Right lobe of liver (tissue), 6 donors: ENCODE data around the gene TPRN. TPM values are rescaled to one million over a fixed set of nuclear protein-coding genes. Genes with fewer than 3 reads are reported as not detected.

Source experiments
- ATAC-seq, 4 donors: fragments of 200-7000 bp; cut with Tn5 transposase; one replicate each; pipeline ENCODE4 v1.9.1; 2020; ENCODE audit warnings: mild to moderate bottlenecking in 4 of 4, moderate library complexity in 4 of 4
- DNase-seq, 3 donors: peaks; one replicate each; pipeline ENCODE4 v3.0.0-alpha.2; 2020
- H3K27ac ChIP-seq, 3 donors: fragments of 200-600 bp; one replicate each; pipeline ENCODE4 v1.8.0; 2022
- H3K27me3 ChIP-seq, 2 donors: fragments of 200-600 bp; one replicate each; pipeline ENCODE4 v1.8.0; 2022
- H3K36me3 ChIP-seq, 4 donors: fragments of 200-600 bp; sonication (generic) in 1 of 4; one replicate each; pipeline versions ENCODE4 v1.5.1 to v1.8.0; 2017 to 2022; ENCODE audit warnings: control low read depth in 1 of 4
- H3K4me1 ChIP-seq, 4 donors: fragments of 200-600 bp; sonication (generic) in 1 of 4; one replicate each; pipeline versions ENCODE4 v1.5.1 to v1.8.0; 2017 to 2022; ENCODE audit warnings: control low read depth in 1 of 4
- H3K4me3 ChIP-seq, 3 donors: fragments of 200-600 bp; one replicate each; pipeline ENCODE4 v1.8.0; 2022
- H3K9me3 ChIP-seq, 4 donors: fragments of 200-600 bp; sonication (generic) in 1 of 4; one replicate each; pipeline versions ENCODE4 v1.5.1 to v1.8.0; 2017 to 2022; ENCODE audit warnings: control low read depth in 1 of 4
- POLR2A ChIP-seq: fragments of 450-650 bp; IDR thresholded peaks from one replicate; pipeline ENCODE4 v1.6.1; 2017; ENCODE audit warnings: antibody characterized with exemption, mild to moderate bottlenecking
- WGBS: methylation state at CpG from one replicate; pipeline ENCODE4 v1.1.6; 2018; ENCODE audit warnings: low coverage, low lambda C conversion rate; ENCODE audit not compliant: insufficient coverage; ENCODE audit errors: missing lambda C conversion rate; 5-methylcytosine and 5-hydroxymethylcytosine counted together
- intact Hi-C, 2 donors: fragments of 100-400 bp; cut with DNase I; formaldehyde crosslinking; loops; one replicate each; pipeline versions ENCODE4 v1.11.2 to v1.14.1; 2022
- total RNA-seq, 6 experiments: library from RNA; depleted of rRNA in 2 of 6; stranded (reverse); fragments of >200 nt in 2 of 6; fragmentation: NEBNext Ultra II Directional in 3 of 6; extraction: Animal tissue kit (Norgen Biotek cat#: 25700) in 3 of 6; gene quantifications; one replicate each; pipeline versions ENCODE4 v1.1.0 to v1.2.4, GENCODE V29; 2016 to 2023
- TF ChIP-seq, protein P1 (sequence below), 4 donors: fragments of 200-600 bp in 3 of 4; fragments of 450-650 bp in 1 of 4; IDR thresholded peaks; one replicate each; pipeline versions ENCODE4 v1.5.1 to v1.8.0; 2016 to 2022; ENCODE audit warnings: antibody characterized with exemption in 4 of 4, mild to moderate bottlenecking in 2 of 4
- donor health status: DM: no; HTN: yes; CAD: no.
- donor health status: DM: no; HTN: no; CAD: no.
- donor health status: DM: no; HTN: no; CAD: no.
- donor health status: DM: no; HTN: yes; CAD: no.
- donor health status: DM: no; HTN: yes; CAD: no.

TPRN gene
- total RNA-seq, 6 experiments from 2014 or later: 12.1 to 28.9 (median 18.1) TPM

DNA sequence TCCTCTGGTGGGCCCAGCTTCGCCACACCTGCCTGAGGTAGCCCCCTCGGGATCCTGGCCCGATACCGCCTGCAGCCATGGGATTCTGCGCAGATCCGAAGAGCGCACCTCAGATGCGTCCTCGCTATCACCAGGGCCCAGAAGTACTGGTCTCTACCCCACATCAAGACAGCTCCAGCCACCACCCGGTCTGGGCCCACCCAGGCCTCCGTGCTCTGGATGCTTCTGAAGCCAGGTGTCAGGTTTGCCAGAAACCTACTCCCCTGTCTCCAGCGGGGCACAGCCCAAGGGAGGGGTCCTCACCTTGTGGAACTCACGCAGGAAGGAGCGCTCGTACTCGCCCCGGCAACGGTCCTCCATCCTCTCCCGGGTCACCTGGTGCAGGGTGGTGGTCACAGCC, 14.6 kb downstream of the TPRN start:
- Histone ChIP-seq H3K36me3 (peaks cover 0 to 41% (median 13%) of the 10 kb centered on the region in 4 donors), H3K27ac (no peak overlapping the region), H3K4me1 (peaks cover 0 to 32% (median 15%) of the 10 kb centered on the region in 4 donors), H3K4me3 (no peak overlapping the region), H3K9me3 (no peaks in the 10 kb centered on the region), H3K27me3 (no peaks in the 10 kb centered on the region)
- DNase-seq (no peak), ATAC-seq (no peak)
- no peak for TF ChIP-seq POLR2A
- 0% methylated on average over 1 of the region's 19 CpGs for WGBS
- intact Hi-C loops: loop anchor here in 1 of 2 donors (10.0 kb wide), 1 partner anchor 49 kb away; the partner anchor contains the start of gene SLC34A3

DNA sequence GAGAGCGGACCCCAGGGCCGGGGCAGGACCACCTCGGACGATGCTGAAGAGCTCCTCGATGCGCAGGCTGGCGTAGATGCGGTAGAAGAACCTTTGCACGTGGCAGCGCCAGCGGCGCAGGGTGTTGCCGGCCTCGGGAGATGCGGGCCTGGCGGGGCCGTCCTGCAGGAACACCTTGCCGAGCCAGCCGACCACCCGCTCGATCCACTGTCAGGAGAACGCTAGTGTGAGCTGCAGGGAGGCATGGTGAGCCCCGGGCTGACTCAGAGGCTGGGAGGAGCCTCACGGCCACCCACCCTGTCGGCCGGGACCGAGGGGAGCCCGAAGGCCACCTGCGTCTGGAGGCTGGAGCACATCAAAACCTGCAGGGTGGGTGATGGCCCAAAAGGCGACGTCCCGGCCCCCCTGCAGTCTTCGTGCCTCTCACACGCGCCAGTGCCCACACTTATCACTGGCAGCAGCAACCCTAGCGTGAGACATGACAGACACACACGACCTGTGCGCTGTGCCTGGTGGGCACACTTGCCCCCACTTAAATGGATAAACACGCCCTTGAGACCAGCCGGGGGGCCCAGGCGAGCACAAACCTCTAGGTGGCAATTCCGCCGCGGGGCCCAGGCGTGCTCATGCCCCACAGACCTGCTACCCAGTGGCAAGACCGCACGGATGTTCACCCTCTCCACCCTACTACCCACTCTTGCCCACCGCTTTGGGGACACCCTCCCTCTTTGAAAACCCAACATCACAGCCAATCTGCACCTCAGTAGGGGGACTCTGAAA, 15.5 kb downstream of the TPRN start:
- DNase-seq: no peak
- H3K36me3 ChIP-seq: peaks cover 0 to 42% (median 15%) of the 10 kb centered on the region in 4 donors
- no peak overlapping the region for H3K27ac ChIP-seq
- intact Hi-C loops: loop anchor here in 1 of 2 donors (10.0 kb wide), 1 partner anchor 50 kb away; the partner anchor contains the start of gene SLC34A3
- TF ChIP-seq POLR2A: no peak
- TF ChIP-seq, protein P1, sequence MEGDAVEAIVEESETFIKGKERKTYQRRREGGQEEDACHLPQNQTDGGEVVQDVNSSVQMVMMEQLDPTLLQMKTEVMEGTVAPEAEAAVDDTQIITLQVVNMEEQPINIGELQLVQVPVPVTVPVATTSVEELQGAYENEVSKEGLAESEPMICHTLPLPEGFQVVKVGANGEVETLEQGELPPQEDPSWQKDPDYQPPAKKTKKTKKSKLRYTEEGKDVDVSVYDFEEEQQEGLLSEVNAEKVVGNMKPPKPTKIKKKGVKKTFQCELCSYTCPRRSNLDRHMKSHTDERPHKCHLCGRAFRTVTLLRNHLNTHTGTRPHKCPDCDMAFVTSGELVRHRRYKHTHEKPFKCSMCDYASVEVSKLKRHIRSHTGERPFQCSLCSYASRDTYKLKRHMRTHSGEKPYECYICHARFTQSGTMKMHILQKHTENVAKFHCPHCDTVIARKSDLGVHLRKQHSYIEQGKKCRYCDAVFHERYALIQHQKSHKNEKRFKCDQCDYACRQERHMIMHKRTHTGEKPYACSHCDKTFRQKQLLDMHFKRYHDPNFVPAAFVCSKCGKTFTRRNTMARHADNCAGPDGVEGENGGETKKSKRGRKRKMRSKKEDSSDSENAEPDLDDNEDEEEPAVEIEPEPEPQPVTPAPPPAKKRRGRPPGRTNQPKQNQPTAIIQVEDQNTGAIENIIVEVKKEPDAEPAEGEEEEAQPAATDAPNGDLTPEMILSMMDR (IDR thresholded peaks at IDR 0.05): no peak
- peaks cover 0 to 25% (median 12%) of the 10 kb centered on the region in 4 donors for H3K4me1 ChIP-seq
- no peaks in the 10 kb centered on the region for H3K27me3 ChIP-seq
- H3K4me3 ChIP-seq: no peak overlapping the region
- no peak for ATAC-seq
- WGBS: 92% methylated on average over 7 of the region's 48 CpGs
- H3K9me3 ChIP-seq: no peaks in the 10 kb centered on the region

DNA sequence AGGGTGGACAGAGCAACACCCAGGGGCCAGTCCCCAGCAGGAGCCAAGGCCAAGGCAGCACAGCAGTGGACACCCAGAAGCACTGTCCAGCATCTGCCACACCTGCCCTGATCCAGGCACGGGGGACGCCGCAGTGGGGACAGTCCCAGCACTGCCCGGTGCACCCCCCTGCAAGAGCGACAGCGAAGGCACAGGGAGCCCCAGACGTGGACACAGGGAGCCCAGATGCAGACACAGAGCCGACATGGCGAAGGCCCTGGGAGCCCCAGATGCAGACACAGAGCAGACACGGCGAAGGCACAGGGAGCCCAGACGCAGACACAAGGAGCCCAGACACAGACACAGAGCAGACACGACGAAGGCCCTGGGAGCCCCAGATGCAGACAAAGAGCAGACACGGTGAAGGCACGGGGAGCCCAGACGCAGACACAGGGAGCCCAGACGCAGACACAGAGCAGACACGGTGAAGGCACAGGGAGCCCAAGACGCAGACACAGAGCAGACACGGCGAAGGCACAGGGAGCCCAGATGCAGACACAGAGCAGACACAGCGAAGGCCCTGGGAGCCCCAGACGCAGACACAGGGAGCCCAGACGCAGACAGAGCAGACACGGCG, 16.5 kb downstream of the TPRN start:
- DNase-seq: no peak
- peaks cover 0 to 15% (median 7%) of the 10 kb centered on the region in 4 donors for H3K4me1 ChIP-seq
- H3K27me3 ChIP-seq: no peaks in the 10 kb centered on the region
- H3K36me3 ChIP-seq: peaks cover 0 to 42% (median 20%) of the 10 kb centered on the region in 4 donors
- 88% methylated on average over 13 of the region's 27 CpGs for WGBS
- TF ChIP-seq, protein P1 (IDR thresholded peaks at IDR 0.05): no peak
- TF ChIP-seq POLR2A: no peak
- no peak for ATAC-seq
- no peak overlapping the region for H3K4me3 ChIP-seq
- intact Hi-C loops: loop anchor here in 1 of 2 donors (10.0 kb wide), 1 partner anchor 51 kb away; the partner anchor contains the start of gene SLC34A3
- no peaks in the 10 kb centered on the region for H3K9me3 ChIP-seq
- H3K27ac ChIP-seq: no peak overlapping the region

DNA sequence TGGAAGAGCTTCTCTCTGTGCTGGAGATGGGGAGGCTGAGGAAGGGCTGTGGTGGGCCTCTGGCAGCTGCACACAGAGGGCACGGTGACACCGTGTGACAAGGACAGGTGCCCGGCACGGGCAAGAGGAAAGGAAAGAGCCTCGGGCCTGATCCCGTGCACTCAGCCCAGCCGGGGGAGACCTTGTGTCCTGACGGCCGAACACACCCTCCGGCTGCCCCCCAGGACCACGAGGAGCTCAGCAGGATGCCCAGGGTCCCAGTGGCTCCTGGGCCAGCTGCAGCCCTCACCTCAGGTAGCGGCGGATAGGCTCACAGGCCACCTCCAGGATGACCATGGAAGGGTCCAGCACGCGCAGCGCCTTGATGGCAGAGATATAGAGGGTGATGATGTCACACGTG, 17.7 kb downstream of the TPRN start:
- H3K9me3 ChIP-seq: no peaks in the 10 kb centered on the region
- H3K4me3 ChIP-seq: no peak overlapping the region
- ATAC-seq (no peak), DNase-seq (no peak)
- TF ChIP-seq, protein P1 (IDR thresholded peaks at IDR 0.05): no peak
- no peak for TF ChIP-seq POLR2A
- peaks cover 0 to 42% (median 20%) of the 10 kb centered on the region in 4 donors for H3K36me3 ChIP-seq
- intact Hi-C loops: loop anchor here in 1 of 2 donors (10.0 kb wide), 1 partner anchor 52 kb away; the partner anchor contains the start of gene SLC34A3
- H3K27me3 ChIP-seq: no peaks in the 10 kb centered on the region
- no peak overlapping the region for H3K27ac ChIP-seq
- WGBS: 87% methylated on average over 6 of the region's 17 CpGs
- H3K4me1 ChIP-seq: peaks cover 0 to 15% (median 7%) of the 10 kb centered on the region in 4 donors

DNA sequence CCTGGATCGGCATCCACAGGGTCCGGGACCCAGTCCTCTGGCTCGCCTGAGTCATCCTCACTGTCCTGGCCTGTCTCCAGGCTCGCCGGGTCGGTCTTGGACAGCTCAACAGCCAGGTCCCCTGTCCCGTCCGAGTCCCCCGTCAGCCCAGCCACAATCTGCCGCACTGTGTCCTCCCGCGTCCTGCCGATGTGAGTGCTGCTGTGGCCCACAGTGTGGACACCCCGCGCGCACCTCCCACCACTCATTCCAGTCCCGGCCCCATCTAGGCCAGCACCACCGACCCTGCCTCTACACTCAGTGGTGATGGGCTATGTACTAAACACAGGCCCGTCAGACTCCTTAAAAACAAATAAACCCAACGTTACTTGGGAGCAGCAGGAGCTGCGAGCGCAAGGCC, 18.9 kb downstream of the TPRN start:
- intact Hi-C loops: loop anchor here in 1 of 2 donors (10.0 kb wide), 1 partner anchor 53 kb away; the partner anchor contains the start of gene SLC34A3
- no peak overlapping the region for H3K27ac ChIP-seq
- peaks cover 0 to 3% (median 2%) of the 10 kb centered on the region in 4 donors for H3K4me1 ChIP-seq
- H3K9me3 ChIP-seq: no peaks in the 10 kb centered on the region
- TF ChIP-seq, protein P1 (IDR thresholded peaks at IDR 0.05): no peak
- TF ChIP-seq POLR2A: no peak
- ATAC-seq (no peak), DNase-seq (no peak)
- H3K4me3 ChIP-seq: no peak overlapping the region
- 72% methylated on average over 5 of the region's 22 CpGs for WGBS
- no peaks in the 10 kb centered on the region for H3K27me3 ChIP-seq
- H3K36me3 ChIP-seq: peaks cover 0 to 42% (median 20%) of the 10 kb centered on the region in 4 donors
